GM18861 (cell line): ENCODE measurements around the gene RAD51B.

Experiments
- ATAC-seq: cut with Tn5 transposase; IDR thresholded peaks from one replicate; pipeline ENCODE4 v1.9.1; 2021; ENCODE audit not compliant: unreplicated experiment

RAD51B gene

GRCh38 chr14:68312884-68313610 lies 493.5 kb downstream of the RAD51B start:
- peak; percentile 80 for ATAC-seq

DNA sequence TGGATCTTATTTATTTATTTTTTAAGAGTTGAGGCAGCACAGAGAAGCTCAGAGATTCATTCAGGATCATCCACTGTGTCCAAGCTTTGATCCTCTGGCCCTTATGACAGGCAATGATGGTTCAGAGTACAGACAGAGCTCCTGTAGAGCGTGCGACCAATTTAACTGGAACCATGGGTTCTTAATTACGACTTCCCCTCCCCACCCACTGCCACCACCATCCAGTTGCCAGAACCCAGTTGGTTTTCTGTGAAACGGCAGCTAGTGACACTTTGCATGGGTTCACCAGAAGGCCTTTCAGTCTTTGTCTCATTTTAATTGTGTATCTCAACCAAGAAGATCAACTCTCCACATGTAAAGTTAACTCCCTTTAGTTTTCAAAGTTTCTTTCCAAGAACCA lies 495.1 kb downstream of the RAD51B start:
- no peak for ATAC-seq

- no peak for ATAC-seq
These were observed 495.5 kb downstream of the RAD51B start for GRCh38 chr14:68315081-68315480.

DNA sequence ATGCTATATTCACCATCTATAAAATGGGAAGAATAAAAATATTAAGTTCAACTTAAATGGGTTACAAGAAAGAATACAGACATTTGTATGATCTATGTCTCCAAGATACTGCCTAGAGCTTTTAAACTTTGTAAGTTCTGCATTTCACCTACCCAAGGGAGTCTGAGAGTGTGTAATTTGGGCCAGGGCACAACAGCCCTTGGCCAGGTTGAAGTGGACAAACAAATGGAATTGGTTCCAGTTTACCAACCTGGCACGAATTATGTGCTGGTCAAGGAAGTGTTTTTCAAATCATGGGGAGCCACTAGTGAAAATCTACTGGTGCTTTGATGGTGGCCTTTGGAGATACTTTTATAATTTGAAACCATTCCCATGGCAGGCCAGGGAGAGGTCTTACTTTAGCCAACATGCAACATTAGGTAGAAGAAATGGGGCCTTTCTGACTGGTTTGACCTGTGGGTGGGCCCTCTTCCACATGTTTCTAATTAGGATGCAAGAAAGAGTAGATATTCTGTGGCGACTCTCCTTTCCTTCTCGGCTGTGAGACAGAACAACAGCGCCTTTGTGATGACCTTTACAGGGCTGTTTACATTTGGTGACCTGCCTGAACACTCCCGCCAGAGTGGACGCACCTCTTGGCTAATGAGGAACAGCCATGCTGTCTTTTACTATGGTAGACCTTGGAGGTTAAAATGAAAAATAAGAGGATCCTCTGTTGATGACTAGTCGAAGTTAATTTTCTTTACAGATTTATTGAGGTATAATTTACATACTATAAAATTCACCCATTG lies 496.7 kb downstream of the RAD51B start:
- ATAC-seq, result no peak

- ATAC-seq, result no peak
These were observed 497.7 kb downstream of the RAD51B start for GRCh38 chr14:68317239-68317638.

DNA sequence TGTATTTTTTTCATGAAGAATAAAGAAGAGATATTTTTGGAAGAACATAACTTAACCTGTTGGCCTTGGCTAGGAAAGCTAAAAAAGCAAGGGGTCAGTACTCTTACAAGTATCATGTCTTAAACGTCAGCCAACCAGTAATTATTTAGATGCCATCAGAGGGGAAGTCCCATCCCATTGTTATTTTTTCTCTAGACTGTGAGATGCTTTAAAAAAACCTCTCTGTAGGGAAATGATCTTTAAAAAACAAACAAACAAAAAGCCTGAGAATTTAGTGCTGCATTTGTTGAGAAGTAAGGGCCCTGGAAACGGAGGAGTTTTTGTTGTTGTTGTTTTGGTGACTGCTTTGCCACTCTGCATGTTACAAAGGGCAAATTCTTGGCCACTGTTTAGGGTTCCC lies 499.2 kb downstream of the RAD51B start:
- no peak for ATAC-seq

- ATAC-seq, result no peak
These were observed 500.9 kb downstream of the RAD51B start for GRCh38 chr14:68320495-68320894.

- ATAC-seq, result no peak
These were observed 503.5 kb downstream of the RAD51B start for GRCh38 chr14:68322940-68323620.

GRCh38 chr14:68325267-68325807 lies 505.8 kb downstream of the RAD51B start:
- ATAC-seq, result no peak

- ATAC-seq, result no peak
These were observed 507.7 kb downstream of the RAD51B start for GRCh38 chr14:68327231-68327630.

- ATAC-seq, result peak; percentile 58
These were observed 508.9 kb downstream of the RAD51B start for GRCh38 chr14:68328509-68328908.

- no peak for ATAC-seq
These were observed 511.8 kb downstream of the RAD51B start for GRCh38 chr14:68331426-68331825.

DNA sequence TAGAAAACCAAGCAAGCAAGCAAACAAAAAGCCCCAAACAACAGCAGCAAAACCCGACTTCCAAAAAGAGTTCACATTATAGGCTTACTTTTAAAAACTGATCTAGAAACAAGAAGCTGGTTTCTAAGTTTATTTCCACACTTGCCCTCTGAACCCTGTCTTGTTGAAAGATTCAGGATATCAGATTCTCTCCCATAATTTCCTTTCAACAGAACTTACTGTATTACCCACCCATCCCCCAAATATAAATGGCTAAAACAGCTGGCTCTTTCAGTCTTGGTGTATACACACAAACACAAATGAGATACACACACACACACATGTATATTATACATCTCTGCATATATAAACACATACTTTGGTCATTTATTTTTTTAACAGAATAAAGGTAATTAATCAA lies 512.4 kb downstream of the RAD51B start:
- no peak for ATAC-seq

DNA sequence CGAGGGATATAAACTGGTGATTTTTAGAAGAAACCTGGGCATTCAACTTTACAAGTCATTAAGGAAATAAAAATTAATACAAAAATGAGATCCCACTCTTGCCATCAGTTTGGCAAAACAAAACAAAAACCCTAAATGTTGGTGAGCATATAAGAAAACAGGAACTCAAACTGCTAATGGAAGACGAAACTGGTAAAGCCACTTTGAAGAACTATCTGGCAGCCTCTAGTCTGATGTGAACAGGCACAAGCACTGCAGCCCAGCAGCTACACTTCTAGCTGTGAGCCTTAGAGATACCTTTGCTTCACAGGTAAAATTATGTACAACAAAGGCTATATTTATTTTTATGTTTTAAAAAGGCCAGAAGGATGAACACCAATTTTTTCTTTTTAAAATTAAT lies 513.7 kb downstream of the RAD51B start:
- ATAC-seq, result no peak

DNA sequence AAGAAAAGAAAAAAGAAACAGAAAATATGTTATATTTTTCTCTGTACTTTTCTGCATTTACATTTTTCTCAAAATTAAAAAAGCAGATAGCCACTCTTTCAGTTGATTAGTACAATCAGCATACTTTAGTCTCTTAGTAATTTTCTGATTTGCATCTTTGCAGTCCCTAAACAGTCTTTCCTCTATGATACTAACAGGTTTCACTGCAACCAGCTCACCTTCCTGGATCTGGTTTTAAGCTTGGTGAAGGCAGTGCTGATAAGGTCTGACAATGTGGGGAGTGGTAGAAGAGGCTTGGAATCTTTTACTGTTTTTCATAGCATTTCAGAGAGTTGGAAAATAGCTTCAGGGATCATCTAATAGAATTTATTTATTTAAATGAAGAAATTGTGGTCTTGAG lies 515.7 kb downstream of the RAD51B start:
- no peak for ATAC-seq

- no peak for ATAC-seq
These were observed 516.6 kb downstream of the RAD51B start for GRCh38 chr14:68336165-68336564.

DNA sequence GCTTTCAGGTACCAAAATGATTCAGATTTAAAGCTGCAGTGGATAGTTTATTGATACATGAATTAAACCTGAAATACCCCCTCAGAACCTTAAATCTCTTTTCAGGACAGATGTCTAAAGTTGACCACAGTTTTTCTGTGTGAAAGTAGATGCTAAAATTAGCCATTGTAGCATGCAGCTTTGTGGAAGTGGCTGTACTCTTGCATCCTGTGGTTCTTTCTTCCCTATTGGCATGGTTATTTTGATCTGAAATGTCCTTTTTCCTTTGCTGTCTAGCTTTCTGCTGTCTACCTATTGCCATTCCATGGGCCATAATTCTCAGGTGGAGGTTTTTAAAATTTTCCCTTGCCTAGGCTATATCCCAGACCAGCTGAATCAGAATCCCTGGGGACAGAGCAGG lies 517.7 kb downstream of the RAD51B start:
- ATAC-seq, result no peak

GRCh38 chr14:68340262-68340661 lies 520.7 kb downstream of the RAD51B start:
- no peak for ATAC-seq

DNA sequence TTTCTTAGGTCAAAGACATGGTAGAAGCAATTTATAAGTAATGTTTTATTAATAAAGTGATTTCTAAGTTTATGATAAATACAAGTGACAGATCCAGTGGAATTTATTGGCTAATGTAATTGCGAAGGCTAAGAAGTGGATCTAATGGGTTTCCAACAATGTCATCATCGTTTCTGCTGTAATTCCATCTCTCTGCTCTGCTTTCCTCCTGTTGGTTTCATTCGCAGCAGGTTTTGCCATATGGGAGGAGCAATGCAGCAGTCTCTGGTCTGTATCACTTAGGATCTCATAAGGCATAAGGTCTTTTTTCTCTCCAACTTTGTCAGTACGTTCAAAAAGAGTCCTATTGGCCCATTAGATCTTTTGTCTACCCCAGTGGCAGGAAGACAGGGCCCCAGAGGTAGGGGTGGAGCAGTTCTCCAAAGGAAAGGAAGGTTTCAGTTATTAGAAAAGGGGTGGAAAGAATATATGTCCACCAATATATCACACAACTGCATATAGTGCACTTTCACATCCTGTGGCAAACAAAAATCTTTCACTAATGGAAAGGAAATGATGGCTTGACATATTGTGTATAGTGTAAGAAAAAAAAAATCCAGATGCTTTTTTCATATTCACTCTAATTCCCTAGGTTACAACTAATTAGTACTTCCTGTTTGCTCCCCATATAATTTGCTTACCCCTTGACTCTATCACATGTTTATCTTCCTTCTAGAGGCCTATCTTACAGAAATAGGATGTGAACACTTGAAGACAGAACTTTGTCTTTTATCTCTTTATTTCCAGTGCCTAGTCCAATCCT lies 522.0 kb downstream of the RAD51B start:
- peak; percentile 60 for ATAC-seq

GRCh38 chr14:68342216-68342763 lies 522.7 kb downstream of the RAD51B start:
- ATAC-seq, result no peak
